H9 (cell line): Measurements from ENCODE around the gene SYTL5. TPM values are rescaled to one million over a fixed set of nuclear protein-coding genes. Genes with fewer than 3 reads are reported as not detected.

Source experiments
- DNase-seq: peaks from one replicate; pipeline ENCODE4 v3.0.0-alpha.2; 2017
- H2AFZ ChIP-seq: one replicate; pipeline ENCODE4 v1.6.1; 2013; ENCODE audit warnings: mild to moderate bottlenecking, low read length, control low read depth, moderate library complexity
- H2AK5ac ChIP-seq: 2 replicates; pipeline ENCODE4 v1.6.1; 2013; ENCODE audit warnings: low read length, control low read depth, mixed read lengths; ENCODE audit not compliant: insufficient read length
- H2BK120ac ChIP-seq: one replicate; pipeline ENCODE4 v1.6.1; 2013; ENCODE audit warnings: low read depth, mild to moderate bottlenecking, low read length, control low read depth, inconsistent platforms; ENCODE audit not compliant: poor library complexity, severe bottlenecking
- H2BK12ac ChIP-seq: 2 replicates; pipeline ENCODE4 v1.6.1; 2013; ENCODE audit warnings: low read length, control low read depth, mixed read lengths, low read depth; ENCODE audit not compliant: insufficient read length
- H2BK15ac ChIP-seq: 2 replicates; pipeline ENCODE4 v1.6.1; 2013; ENCODE audit warnings: low read depth, low read length, control low read depth
- H2BK20ac ChIP-seq: one replicate; pipeline ENCODE4 v1.6.1; 2013; ENCODE audit warnings: low read depth, mild to moderate bottlenecking, low read length, control low read depth, inconsistent platforms; ENCODE audit not compliant: poor library complexity, severe bottlenecking
- H2BK5ac ChIP-seq: 2 replicates; pipeline ENCODE4 v1.6.1; 2013; ENCODE audit warnings: low read length, control low read depth, mixed read lengths; ENCODE audit not compliant: insufficient read length
- H3K14ac ChIP-seq: 2 replicates; pipeline ENCODE4 v1.6.1; 2013; ENCODE audit warnings: low read length, control low read depth; ENCODE audit not compliant: insufficient read depth
- H3K18ac ChIP-seq: 2 replicates; pipeline ENCODE4 v1.6.1; 2013; ENCODE audit warnings: low read depth, mild to moderate bottlenecking, mixed read lengths, low read length, control low read depth; ENCODE audit not compliant: insufficient read length
- H3K23ac ChIP-seq: 2 replicates; pipeline ENCODE4 v1.6.1; 2013; ENCODE audit warnings: low read length, control low read depth, mixed read lengths, low read depth; ENCODE audit not compliant: insufficient read length
- H3K23me2 ChIP-seq: 2 replicates; pipeline ENCODE4 v1.6.1; 2013; ENCODE audit warnings: low read depth, mild to moderate bottlenecking, mixed read lengths, low read length, control low read depth; ENCODE audit not compliant: insufficient read length, poor library complexity, severe bottlenecking
- H3K27ac ChIP-seq: 2 replicates; pipeline ENCODE4 v1.5.1; 2013; ENCODE audit warnings: low read length, control low read depth, mixed read lengths, low read depth; ENCODE audit not compliant: insufficient read length
- H3K27me3 ChIP-seq: 2 replicates; pipeline ENCODE4 v1.6.1; 2013; ENCODE audit warnings: low read length, control low read depth, inconsistent platforms; ENCODE audit not compliant: insufficient read depth
- H3K4ac ChIP-seq: 2 replicates; pipeline ENCODE4 v1.6.1; 2013; ENCODE audit warnings: low read depth, mild to moderate bottlenecking, control low read depth, inconsistent platforms, low read length, moderate library complexity
- H3K4me1 ChIP-seq: 2 replicates; pipeline ENCODE4 v1.6.1; 2013; ENCODE audit warnings: low read length, control low read depth, inconsistent platforms; ENCODE audit not compliant: insufficient read depth
- H3K4me2 ChIP-seq: 2 replicates; pipeline ENCODE4 v1.6.1; 2013; ENCODE audit warnings: low read length, control low read depth, mixed read lengths; ENCODE audit not compliant: insufficient read length, insufficient read depth
- H3K56ac ChIP-seq: 2 replicates; pipeline ENCODE4 v1.6.1; 2013; ENCODE audit warnings: low read depth, mild to moderate bottlenecking, mixed read lengths, low read length, control low read depth; ENCODE audit not compliant: insufficient read length
- H3K79me1 ChIP-seq: 2 replicates; pipeline ENCODE4 v1.6.1; 2013; ENCODE audit warnings: low read depth, mild to moderate bottlenecking, moderate library complexity, low read length, control low read depth, inconsistent platforms; ENCODE audit not compliant: insufficient read depth, poor library complexity, severe bottlenecking
- H3K79me2 ChIP-seq: 2 replicates; pipeline ENCODE4 v1.6.1; 2013; ENCODE audit warnings: low read length, control low read depth, inconsistent platforms; ENCODE audit not compliant: insufficient read depth
- H3K9ac ChIP-seq: 2 replicates; pipeline ENCODE4 v1.6.1; 2013; ENCODE audit warnings: low read length, control low read depth, mixed read lengths; ENCODE audit not compliant: insufficient read length; ENCODE audit errors: extremely low read depth
- H3K9me3 ChIP-seq: one replicate; pipeline ENCODE4 v1.6.1; 2013; ENCODE audit warnings: low read depth, low read length, inconsistent platforms; ENCODE audit not compliant: control insufficient read depth
- H3T11ph ChIP-seq: one replicate; pipeline ENCODE4 v1.6.1; 2013; ENCODE audit warnings: mild to moderate bottlenecking, low read length, control low read depth, inconsistent platforms
- H4K20me1 ChIP-seq: one replicate; pipeline ENCODE4 v1.6.1; 2013; ENCODE audit not compliant: control insufficient read depth, insufficient read length, insufficient read depth
- H4K5ac ChIP-seq: 2 replicates; pipeline ENCODE4 v1.6.1; 2013; ENCODE audit warnings: low read depth, mild to moderate bottlenecking, mixed read lengths, low read length, control low read depth; ENCODE audit not compliant: insufficient read length
- H4K8ac ChIP-seq: replicated peaks from 2 replicates; pipeline ENCODE4 v1.6.1; 2013; ENCODE audit warnings: low read length, control low read depth, mixed read lengths, low read depth; ENCODE audit not compliant: insufficient read length
- H4K91ac ChIP-seq: 2 replicates; pipeline ENCODE4 v1.6.1; 2013; ENCODE audit warnings: low read depth, mild to moderate bottlenecking, moderate library complexity, mixed read lengths, low read length, control low read depth; ENCODE audit not compliant: insufficient read length
- H3K27ac Mint-ChIP-seq, 3 experiments: 2 replicates in 2 of 3; 3 replicates in 1 of 3; pipeline ENCODE4 v1.8.0; 2020 to 2021; ENCODE audit warnings: mixed read lengths in 3 of 3, mild to moderate bottlenecking in 1 of 3, moderate library complexity in 1 of 3
- H3K27me3 Mint-ChIP-seq: 2 replicates; pipeline ENCODE4 v1.8.0; 2021; ENCODE audit warnings: low read depth, mild to moderate bottlenecking, moderate library complexity, mixed read lengths
- H3K36me3 Mint-ChIP-seq, 3 experiments: 2 replicates in 2 of 3; 3 replicates in 1 of 3; pipeline ENCODE4 v1.8.0; 2020 to 2021; ENCODE audit warnings: low read depth in 3 of 3, mixed read lengths in 3 of 3; ENCODE audit not compliant: insufficient read depth in 1 of 3
- H3K4me1 Mint-ChIP-seq, 2 experiments: 2 replicates each; pipeline ENCODE4 v1.8.0; 2020; ENCODE audit warnings: mixed read lengths in 2 of 2
- H3K4me3 Mint-ChIP-seq, 2 experiments: 2 replicates in 1 of 2; 3 replicates in 1 of 2; pipeline ENCODE4 v1.8.0; 2020 to 2021; ENCODE audit warnings: mild to moderate bottlenecking in 2 of 2, mixed read lengths in 2 of 2, moderate library complexity in 1 of 2
- H3K9me3 Mint-ChIP-seq, 2 experiments: 2 replicates in 1 of 2; 3 replicates in 1 of 2; pipeline ENCODE4 v1.8.0; 2020; ENCODE audit warnings: mild to moderate bottlenecking in 2 of 2, mixed read lengths in 2 of 2, moderate library complexity in 1 of 2
- CTCF ChIP-seq: fragments of 200-600 bp; sonication (generic); conservative IDR thresholded peaks from 3 replicates; pipeline ENCODE4 v1.8.0; 2021; ENCODE audit warnings: antibody characterized with exemption, mild to moderate bottlenecking
- WGBS: extraction: QIAGEN DNeasy Blood & Tissue Kit; methylation state at CpG from one replicate; pipeline ENCODE4 v1.1.7; 2013; ENCODE audit warnings: missing lambda C conversion rate, low lambda C conversion rate, mixed read lengths; ENCODE audit not compliant: insufficient read length; ENCODE audit errors: extremely low coverage; 5-methylcytosine and 5-hydroxymethylcytosine counted together
- total RNA-seq: library from RNA; stranded (reverse); gene quantifications from 2 replicates; pipeline ENCODE4 v1.2.1, GENCODE V29; 2021

SYTL5 gene
- total RNA-seq, 1 experiment from 2014 or later, result 0.15 TPM

DNA sequence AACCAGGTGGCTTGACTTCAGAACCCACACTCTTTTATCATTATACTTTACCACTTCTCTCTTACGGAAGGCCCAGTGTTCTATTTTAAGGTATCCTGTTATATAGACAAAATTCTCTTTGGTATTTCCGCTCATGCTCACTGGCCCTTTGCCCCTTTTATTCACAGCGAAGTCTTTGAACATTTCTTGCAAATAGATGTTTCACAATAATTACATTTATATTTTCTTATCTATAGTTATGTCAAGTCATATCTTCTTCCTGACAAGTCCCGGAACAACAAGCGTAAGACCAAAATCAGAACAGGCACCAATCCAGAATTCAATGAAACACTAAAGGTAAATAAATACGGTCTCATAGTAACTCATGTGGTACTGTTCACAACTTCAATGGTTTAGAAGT is 102.0 kb downstream of the SYTL5 start:
- Mint-ChIP-seq H3K9me3 (peaks cover 60 to 65% of the 10 kb centered on the region in 2 experiments), H3K4me1 (peaks cover 3% of the 10 kb centered on the region in 2 experiments; a peak in 2 of 4 replicates), H3K4me3 (no peak overlapping the region), H3K27ac (no peak overlapping the region), H3K36me3 (0 out of 7 replicates have a peak, but pooled peaks cover 0 to 3% (median 0%) of the 10 kb centered on the region in 3 experiments), H3K27me3 (no peaks in the 10 kb centered on the region)
- H3K79me2 ChIP-seq, result no peaks in the 10 kb centered on the region
- no peak overlapping the region for H3K4ac ChIP-seq
- H3K23me2 ChIP-seq, result no peaks in the 10 kb centered on the region
- no peaks in the 10 kb centered on the region for H4K20me1 ChIP-seq
- H2BK5ac ChIP-seq, result no peak overlapping the region
- H3K23ac ChIP-seq, result no peak overlapping the region
- no peak overlapping the region for H2BK12ac ChIP-seq
- no peak overlapping the region for H3K27ac ChIP-seq
- no peak for TF ChIP-seq CTCF
- no peak overlapping the region for H3T11ph ChIP-seq
- no peak overlapping the region for H2BK120ac ChIP-seq
- no peaks in the 10 kb centered on the region for H3K4me1 ChIP-seq
- H2AFZ ChIP-seq, result no peak overlapping the region
- H4K8ac ChIP-seq, result no peak overlapping the region
- H3K9me3 ChIP-seq, result no peaks in the 10 kb centered on the region
- no peak overlapping the region for H3K4me2 ChIP-seq
- no peak overlapping the region for H3K14ac ChIP-seq
- no peak overlapping the region for H4K5ac ChIP-seq
- H3K9ac ChIP-seq, result no peak overlapping the region
- H2BK15ac ChIP-seq, result no peak overlapping the region
- no peaks in the 10 kb centered on the region for H3K27me3 ChIP-seq
- no peak overlapping the region for H3K56ac ChIP-seq
- H3K18ac ChIP-seq, result no peak overlapping the region
- DNase-seq, result no peak
- no peak overlapping the region for H2BK20ac ChIP-seq
- no peaks in the 10 kb centered on the region for H3K79me1 ChIP-seq
- WGBS, result no CpG with 5 or more reads among the region's 6 CpGs
- H2AK5ac ChIP-seq, result no peak overlapping the region
- no peak overlapping the region for H4K91ac ChIP-seq
